Suppressor macrophage (primary cell): Measurements from ENCODE around the gene GMEB1.
"Not testable (repeated sequence)": the region's sequence is repeated elsewhere in the genome, so short reads cannot be mapped to it uniquely, and the experiment has no call there.

Source experiments
- DNase-seq, 4 experiments: peaks; one replicate each; pipeline ENCODE4 v3.0.0-alpha.2; 2020 to 2022

The GMEB1 gene

DNA sequence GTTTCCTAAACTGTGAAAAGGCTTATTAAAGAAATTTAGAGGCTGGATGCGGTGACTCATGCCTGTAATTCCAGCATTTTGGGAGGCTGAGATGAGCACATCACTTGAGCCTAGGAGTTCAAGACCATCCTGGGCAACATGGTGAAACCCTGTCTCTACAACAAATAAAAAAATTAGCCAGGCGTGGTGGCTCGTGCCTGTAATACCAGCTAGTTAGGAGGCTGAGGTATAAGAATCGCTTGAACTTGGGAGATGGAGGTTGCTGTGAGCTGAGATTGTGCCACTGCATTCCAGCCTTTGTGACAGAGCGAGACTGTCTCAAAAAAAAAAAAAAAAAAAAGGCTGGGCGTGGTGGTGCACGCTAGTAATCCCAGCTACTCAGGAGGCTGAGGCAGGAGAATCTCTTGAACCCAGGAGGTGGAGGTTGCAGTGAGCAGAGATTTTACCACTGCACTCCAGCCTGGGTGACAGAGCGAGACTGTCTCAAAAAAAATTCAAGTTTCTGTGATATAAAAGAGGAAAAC is 82.2 kb downstream of the GMEB1 start:
- DNase-seq = not testable (repeated sequence)

- no peak for DNase-seq
Measured at GRCh38 chr1:28751315-28752060, 82.9 kb downstream of the GMEB1 start.

DNA sequence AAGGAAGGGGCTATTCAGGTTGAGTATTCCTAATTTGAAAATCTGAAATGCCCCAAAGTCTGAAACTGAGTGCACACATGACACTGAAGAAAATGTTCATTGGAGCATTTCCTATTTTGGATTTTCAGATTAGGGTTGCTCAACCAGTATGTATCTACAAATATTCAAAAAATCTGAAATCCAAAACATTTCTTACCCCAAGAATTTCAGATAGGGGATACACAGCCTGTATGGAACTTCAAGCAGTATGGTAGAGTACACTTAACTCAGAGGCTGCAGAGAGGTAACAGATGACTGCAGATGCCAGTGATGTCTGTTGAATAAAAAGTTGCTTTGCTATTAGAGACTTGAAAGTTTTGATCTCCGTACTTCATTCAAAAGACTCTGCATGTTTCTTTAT is 87.1 kb downstream of the GMEB1 start:
- no peak for DNase-seq

DNA sequence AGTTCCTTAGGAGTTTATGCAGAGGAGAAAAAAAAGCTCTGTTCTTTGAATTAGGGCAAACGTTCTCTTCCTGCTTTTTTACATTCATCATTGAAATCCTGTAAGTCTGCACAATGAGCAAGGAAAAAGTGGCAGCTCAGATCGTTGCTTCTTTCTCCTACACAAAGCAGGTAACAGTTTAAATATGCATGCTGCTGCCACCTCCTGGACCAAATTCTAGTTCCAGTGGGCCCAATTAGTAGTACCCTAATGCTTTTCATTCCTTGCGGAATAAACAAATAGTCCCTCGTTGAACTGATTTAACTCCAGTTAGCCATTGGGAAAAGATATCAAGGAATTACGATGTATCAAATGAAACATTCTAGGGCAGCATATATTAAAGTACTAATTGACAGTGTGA is 88.3 kb downstream of the GMEB1 start:
- DNase-seq = peak in 1 of 4 experiments; percentile 8

DNA sequence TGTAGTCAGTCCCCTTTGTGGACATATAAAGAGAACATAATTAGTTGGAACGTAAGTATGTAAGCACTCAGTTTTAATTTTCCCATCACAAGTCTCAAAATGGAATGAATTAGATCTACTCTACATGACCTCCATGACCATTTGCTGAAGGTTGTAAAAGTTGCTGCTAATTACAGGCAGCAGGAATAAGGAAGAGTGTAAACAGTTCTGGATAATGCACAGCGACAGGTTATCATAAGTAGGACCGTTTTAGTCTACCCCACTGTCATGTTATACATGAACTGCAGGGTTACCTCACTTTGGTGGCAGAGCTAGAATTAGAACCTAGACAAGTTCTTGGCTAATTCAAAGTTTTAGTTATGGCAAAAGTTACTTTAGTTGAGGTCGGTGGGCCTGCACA is 89.8 kb downstream of the GMEB1 start:
- DNase-seq = no peak

GRCh38 chr1:28759257-28759656 is 90.7 kb downstream of the GMEB1 start:
- DNase-seq = no peak

- DNase-seq = no peak
Measured at GRCh38 chr1:28761189-28761588, 92.6 kb downstream of the GMEB1 start.

- no peak for DNase-seq
Measured at GRCh38 chr1:28766532-28767183, 98.1 kb downstream of the GMEB1 start.
